Stimulated activated CD4-positive, alpha-beta T cell treated with anti-CD3 and anti-CD28 coated beads, TNF-alpha, amount 100 ng/mL, for 1 hour (primary cell): ENCODE data around the gene MOXD1.

Experiments
- DNase-seq, 3 donors: peaks; one replicate each; pipeline ENCODE4 v3.0.0-alpha.2; 2020; ENCODE audit warnings: low read depth in 3 of 3, low spot score in 1 of 3

MOXD1 gene

GRCh38 chr6:132400883-132401617, at the start of gene MOXD1:
TSS of gene MOXD1 (minus strand) at chr6:132401475. CDS start at chr6:132401426, 49 bp downstream.
- no peak for DNase-seq

DNA sequence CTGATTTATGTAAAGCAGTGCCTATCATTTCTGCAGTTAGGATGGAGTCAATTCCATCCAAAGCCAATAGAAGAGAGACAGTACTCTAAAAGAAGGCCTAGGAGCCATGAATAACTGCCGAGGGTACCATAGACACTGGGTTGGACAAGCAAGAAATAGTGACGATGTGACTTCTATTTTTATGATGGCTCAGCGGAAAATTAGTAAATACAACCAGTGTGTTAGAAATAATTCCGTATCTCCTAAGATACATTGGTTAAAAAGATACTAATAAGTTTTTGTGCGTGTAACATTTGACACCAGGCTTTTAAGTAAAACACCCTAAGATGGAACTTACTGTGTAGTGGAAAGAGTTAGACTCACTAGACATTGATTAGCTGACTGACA, 45.6 kb upstream of the MOXD1 start:
- DNase-seq: no peak

GRCh38 chr6:132446141-132446854, 45.0 kb upstream of the MOXD1 start:
- no peak for DNase-seq

- DNase-seq: no peak
Observed at GRCh38 chr6:132445201-132445951, 44.1 kb upstream of the MOXD1 start.

DNA sequence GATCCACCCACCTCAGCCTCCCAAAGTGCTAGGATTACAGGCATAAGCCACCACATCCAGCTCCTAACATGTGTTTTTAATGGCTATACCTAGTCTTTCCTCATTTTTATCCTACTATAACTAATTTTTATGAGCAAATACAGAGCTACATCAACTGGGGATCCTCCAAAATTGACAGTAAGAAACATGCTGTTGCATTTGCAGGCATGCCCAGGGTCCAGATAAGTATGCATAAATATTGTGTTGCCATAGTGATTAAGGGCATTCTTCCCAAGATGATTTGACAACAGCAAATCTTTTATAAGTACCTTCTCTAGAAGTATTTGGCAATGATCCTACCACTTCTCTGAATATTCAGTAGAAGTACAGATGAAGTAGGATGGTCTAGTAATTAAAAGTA, 41.9 kb upstream of the MOXD1 start:
- DNase-seq: no peak

DNA sequence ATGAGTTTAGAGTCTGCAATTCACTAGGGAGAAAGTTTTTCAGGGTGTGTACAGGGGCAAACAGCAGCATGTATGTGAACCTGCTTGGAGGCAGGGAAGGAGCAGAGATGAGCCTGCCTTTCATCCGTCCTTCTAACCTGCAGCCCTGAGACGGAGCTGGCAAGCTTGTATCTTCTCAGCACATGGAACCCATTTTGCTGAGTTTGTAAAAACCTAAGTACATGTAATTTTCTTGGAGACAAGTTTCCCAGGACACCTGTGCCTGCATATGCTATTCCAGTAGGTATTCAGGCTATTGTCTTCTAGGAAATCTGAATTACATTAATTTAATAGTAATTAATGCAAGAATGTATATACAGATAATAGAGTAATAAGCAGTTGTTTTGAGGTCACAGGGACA, 28.8 kb upstream of the MOXD1 start:
- no peak for DNase-seq

DNA sequence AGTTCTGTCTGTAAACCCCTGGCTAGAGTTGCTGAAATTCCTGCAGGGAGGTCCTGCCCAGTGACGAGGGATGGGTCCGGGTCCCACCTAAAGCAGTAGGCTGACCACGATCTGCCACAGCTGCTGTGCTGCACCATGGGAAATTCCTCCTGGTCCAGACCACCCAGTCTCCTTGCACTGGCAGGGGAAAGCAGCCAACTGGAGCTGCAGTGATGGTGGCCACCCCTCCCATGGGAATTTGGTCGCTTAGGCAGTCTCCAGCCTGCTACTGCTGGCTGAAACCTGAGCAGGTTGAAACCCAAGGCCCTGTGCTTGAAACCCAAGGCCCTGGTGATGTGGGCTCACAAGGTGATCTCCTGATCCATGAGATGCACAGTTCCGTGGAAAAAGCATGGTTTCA, 23.9 kb upstream of the MOXD1 start:
- no peak for DNase-seq

DNA sequence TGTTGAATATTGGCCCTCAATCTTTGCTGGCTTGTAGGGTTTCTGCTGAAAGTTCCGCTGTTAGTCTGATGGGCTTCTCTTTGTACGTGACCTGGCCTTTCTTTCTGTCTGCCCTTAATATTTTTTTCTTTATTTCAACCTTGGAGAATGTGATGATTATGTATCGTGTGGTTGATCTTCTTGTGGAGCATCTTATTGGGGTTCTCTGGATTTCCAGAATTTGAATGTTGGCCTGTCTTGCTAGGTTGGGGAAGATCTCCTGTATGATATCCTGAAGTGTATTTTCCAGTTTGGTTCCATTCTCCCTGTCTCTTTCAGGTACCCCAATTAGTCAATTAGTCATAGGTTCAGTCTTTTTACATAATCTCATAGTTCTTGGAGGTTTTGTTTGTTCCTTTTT, 22.6 kb upstream of the MOXD1 start:
- no peak for DNase-seq

- DNase-seq: no peak
Observed at GRCh38 chr6:132418235-132418965, 17.1 kb upstream of the MOXD1 start.

DNA sequence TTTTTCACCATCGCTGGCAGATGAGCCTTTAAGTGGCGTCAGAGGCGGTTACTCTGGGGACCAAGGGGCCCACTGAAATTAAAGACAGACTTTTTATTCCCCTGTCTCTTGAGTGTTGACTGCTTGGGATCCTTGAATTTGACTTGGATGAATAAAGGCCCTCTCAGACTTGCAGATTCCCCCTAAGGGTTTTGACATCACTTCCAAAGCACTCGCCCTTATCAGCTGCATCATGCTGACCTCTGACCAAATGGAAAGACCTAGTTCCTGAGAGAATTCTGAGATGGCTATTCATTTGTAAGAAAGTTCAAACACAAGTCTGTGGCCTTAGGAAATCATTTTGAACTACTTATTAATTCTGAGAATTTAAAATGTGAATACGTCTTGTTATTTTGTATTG, 13.5 kb upstream of the MOXD1 start:
- no peak for DNase-seq

DNA sequence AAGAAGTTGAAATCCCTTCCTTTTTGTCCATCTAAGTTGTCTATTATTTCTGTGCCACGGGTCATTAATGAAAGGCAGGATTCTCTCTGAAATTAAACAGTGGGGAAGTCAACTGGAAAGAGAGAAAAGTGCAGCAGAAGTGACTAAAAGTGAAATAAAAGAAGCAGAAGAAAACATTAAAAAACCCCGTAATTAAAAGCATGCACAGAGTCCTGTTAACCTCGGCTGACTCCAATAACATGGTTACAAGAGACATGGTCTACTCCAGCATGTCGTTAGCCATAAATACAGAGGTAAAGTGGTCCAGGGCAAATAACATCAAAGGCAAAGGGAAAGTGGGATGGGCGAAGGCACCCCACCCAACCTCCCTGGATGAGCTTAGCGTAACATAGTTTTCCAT, 13.0 kb upstream of the MOXD1 start:
- DNase-seq: no peak

DNA sequence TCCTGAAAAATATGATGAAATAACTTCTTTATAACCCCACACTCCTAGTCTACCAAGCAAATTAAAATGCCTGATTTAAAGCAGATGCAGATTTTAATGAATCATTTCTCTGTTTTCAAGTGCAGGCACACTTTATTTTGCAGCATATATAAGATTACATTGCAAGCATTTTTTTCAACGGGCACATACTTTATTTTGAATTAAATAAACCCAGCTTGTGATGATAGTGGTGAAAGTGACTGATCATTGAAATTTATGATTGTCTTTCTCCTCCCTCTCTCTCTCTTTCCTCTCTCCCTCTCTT, 12.2 kb upstream of the MOXD1 start:
- no peak for DNase-seq

DNA sequence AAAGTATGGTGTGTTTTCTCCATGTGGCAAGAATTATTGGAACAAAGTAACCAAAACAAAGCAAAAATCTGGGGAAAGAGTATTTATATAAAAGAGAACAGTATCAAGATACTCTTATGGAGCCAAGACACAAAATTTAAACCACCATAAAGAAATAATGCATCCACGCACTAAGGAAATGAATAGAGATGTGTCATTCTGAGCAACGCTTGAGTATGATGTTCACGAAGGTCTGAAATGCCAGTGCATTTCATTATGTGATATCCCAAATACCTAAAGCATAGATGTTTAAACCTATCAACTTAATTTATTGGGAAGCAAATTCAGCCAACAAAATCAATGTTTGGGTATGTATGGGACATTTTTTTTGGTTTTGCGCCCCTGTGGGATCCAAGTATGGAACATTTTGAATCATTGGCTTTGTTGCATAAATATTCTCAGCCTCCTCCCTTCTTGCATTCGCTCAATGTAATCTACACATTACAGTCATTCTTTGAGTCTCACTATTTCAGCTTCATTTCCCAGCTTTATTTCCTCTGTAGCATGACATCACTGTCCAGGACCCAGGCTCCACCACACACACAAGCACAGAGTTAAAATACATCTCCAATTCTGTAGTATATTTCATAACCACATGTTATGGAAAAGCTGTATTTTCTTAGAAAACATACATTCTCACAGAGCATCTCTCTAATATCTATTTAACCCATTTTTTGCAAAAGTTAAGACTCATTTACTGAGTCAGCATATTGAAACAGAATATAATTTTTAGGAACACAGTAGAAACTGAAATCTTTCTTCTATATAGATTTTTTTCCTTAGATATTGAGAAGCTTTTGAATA, 11.6 kb upstream of the MOXD1 start:
- DNase-seq: no peak

DNA sequence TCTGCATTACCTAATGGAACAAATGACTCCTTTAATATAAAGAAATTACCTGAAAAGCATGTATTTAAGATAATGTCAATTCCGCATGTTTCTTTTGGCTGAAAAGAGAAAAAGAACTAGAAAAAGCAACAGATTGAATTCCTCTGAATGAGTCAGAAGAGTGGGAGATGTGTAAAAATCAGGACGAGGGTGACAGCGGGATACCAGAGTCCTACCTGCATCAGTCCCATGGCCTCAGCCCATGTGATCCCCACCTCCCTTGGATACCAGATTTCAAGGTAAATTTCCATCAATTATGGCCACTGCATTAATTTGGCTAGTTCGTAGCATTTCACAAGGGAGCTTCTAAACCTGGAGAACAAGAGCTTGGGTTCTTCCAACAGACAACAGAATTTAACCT, 10.0 kb upstream of the MOXD1 start:
- DNase-seq: no peak

DNA sequence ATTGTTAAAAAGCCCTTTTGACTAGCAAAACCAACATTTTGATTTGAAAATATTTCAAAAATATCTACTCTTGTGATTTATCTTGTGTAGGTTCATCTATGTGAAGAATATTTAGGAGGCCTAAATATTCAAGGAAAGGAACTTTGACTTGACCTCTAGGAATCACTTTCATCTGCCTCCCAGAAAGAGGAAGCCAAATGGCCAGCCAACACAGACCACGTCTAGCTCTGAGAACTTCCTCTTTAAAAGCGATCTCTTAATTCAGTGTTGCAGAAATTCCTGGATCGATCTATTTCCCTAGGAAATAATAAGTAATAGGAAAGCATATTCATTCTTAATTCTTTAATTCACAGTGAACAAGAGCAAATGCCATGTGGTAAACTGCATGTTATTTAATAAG, 9.6 kb upstream of the MOXD1 start:
- DNase-seq: no peak

DNA sequence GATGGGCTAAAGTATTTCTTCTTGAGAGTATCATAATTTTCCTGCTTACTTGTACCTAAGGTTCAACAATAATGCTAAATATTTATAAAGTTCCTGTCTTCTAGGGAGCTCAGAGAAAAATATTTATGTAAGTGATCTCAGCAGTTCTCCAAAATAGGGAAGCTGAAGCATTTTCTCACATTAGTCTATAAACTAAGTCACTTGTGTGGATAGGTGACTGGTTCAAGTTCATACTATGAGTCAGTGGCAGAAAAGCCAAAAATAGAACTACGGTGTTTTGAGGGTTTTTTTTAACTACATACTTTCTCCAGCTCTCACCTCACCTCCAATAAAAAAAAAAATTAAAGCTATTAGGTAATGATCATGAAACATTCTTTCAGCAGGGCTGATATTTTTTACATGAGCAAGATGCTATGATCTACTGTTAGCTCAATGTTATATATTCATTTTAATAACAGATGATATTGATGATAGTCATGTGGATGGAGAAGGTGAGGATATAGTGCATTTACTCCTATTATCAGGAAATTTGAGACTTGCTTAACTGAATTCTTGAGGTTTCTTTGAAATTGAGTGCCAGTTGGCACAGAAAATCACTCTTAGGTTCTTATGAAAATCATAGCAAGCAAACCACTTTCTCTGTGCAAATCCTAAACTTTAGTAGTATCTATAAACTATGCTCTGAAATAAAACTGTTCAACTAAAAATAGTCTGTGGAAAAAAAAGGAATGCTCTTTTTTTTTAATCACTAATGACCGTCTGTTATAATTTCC, 4.1 kb upstream of the MOXD1 start:
- DNase-seq: no peak

- no peak for DNase-seq
Observed at GRCh38 chr6:132404736-132405135, 3.5 kb upstream of the MOXD1 start.

- DNase-seq: no peak
Observed at GRCh38 chr6:132404330-132404729, 3.1 kb upstream of the MOXD1 start.

DNA sequence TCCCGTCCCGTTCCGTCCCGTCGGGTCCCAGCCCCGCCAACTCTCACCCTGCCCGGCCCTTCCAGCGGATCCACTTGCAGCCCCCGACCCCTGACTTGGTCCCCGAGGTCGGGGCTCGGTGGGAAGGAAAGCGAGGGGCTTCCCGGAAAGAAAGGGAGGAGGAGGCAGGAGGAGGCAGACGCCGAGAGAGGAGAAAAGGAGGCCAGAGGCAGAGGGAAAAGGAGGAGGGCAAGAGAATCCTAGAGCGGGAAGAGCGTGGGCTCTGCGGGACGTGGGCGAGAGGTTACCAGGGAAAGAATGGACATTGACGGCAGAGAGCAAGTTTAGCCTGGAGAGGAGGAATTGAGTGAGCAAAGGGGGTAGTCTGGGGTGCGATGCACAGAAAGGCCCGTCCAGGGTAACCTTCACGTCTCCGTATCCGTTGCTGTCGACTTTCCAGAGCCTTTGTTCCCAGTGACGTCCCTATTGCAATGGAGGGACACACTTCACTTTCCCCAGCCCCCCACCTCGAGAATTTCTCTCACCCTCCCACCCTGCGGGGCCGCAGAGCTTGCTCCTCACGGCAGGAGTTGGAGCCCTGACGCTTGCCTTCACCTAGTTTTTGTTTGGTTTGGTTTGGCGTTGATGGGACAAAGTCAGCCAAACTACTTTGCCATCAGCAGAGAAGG, 477 bp upstream of the MOXD1 start:
- no peak for DNase-seq

- DNase-seq: no peak
Observed at GRCh38 chr6:132400555-132400882, 756 bp downstream of the MOXD1 start.
